GM15510 (cell line): Measurements from ENCODE around the gene PLCB1.

Experiments
- POLR2A ChIP-seq: IDR thresholded peaks from 3 replicates; pipeline ENCODE4 v1.6.1; 2011; ENCODE audit warnings: borderline replicate concordance; ENCODE audit not compliant: insufficient read length; ENCODE audit errors: extremely low read depth

The PLCB1 gene

DNA sequence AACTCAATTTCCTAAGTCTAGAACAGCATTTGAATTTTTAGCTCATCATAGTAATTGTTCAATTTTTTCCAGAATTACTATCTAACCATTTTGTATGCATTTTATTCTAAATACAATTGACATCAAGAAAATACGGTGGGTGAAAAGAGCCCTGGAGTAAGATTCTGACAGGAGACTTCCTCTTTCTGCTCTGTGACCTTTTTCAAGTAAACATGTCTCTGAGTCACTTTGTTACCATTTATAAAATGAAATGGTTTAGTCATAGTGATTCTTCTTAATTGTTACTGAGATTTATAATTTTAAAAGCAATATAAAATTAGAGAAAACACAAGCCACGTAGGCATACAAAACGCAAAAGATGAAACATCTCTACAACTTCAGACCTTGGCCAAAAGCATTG, 80.2 kb downstream of the PLCB1 start:
- no peak for TF ChIP-seq POLR2A

DNA sequence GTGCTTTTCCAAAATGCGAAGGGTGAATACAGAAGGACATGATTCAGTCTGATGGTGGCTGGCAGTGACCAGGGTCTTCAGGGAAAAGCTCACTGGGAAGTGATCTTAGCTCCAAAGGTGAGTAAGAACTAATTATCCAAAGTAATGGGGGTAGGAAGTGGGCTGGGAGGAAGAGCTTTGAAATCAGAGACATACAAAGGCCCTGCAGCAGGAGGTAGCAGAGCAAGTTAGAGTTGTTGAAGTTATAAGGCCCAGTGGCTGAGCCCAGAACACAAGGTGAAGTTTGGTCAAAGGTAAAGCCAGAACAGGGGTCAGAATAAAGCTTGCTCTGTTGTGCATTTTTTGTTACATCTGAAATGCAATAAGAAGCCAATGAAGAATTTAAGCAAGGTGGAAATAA, 81.2 kb downstream of the PLCB1 start:
- TF ChIP-seq POLR2A, result no peak

DNA sequence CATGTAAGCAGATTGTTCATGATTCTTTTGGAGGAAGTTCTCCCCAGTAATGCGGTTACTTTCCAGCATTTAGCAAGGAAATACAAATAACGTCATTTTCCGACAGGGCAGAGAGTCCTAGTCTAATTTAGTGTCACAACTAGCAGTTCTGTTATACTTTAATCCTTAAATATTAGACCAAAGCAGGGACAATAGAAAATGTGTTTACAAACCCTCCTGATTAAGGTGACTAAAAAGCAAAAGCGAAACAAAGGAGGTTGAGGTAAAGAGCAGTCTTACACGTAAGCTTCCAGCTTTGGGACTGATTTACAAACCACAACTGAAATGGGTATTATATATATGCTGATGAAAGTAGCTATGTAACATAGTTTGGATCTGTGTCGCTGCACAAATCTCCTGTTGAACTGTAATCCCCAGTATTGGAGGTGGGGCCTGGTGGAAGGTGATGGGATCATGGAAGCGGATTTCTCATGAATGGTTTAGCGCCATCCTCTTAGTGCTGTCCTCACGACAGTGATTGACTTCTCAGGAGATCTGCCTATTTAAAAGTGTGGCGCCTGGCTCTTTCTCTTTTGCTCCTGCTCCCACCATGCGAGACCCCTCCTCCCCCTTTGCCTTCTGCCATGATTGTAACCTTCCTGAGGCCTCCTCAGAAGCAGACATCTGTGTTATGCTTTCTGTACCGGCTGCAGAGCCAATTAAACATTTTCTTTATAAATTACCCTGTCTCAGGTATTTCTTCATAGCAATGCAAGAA, 81.9 kb downstream of the PLCB1 start:
- no peak for TF ChIP-seq POLR2A

DNA sequence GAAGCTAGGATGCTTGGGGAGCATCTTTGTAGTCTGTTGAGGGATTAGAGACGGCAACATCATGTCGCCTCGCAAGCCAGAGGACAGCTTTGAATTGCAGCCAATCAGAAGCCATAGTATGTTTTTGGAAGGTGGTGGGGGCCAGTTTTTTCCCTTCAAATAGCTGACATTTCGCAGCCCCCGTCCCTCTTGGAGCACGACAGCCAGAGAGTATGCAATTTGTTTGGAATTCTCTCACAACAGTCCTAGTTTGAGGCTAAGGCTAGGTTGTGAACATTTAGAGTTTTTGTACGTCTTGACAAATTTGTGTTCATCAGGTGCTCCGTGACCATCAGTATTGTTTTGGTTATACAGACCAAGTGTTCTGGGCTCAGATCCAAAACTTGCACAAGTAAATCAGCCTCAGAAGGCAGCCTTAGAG, 83.3 kb downstream of the PLCB1 start:
- no peak for TF ChIP-seq POLR2A

DNA sequence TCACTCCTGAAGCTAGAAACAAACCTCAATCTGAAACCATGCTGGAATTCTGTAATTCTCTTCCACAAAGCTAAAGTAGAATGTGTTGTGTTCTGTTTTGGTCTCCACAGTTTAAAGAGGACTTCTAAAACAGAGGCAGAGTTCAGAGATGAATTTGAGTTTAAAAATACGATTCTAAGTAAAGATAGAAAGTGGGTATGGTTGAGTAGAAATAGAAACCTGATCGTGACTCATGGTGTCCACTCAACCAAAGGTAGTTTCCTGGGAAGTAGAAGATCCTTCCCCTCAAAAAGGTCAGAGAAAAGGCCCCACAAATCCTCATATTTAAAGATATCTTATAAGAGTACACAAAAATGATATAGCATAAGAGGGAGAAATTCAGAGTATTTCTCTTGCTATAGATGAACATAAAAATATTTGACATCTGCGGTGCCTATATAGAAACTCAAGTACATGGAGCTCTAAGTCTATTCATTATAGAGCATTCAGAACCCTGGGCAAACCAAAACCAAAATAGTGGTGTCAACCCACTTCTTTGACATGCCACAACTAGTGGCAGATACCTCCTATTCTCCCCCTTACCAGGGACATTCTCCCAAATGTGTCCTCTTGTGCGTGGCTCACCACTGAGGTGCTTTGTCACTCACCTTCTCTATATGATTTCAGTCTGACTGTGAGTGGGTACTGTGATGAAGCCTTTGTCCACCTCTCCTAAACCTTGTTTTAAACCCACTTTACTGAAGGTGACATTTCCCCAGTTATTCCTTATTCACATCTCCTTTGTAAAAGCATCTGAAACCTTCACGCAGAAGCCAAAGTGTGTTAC, 84.5 kb downstream of the PLCB1 start:
- no peak for TF ChIP-seq POLR2A

DNA sequence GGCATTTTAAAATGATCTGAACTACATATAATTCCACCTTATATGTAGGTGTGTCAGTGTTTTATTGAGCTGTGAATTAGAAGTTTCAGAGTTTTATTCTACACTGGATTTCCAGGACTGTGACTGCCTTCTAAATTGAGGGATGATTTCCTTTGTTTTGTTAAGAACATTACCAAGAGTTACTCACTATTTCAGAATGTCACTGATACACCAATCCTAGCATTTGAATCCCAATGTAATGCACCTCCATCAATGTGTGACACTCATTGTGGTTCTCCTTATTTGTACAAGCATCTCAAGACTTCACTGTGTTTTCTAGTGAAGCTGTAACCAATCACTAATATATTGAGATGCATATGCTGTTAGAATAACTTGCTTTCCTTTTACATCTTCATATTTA, 86.8 kb downstream of the PLCB1 start:
- no peak for TF ChIP-seq POLR2A

DNA sequence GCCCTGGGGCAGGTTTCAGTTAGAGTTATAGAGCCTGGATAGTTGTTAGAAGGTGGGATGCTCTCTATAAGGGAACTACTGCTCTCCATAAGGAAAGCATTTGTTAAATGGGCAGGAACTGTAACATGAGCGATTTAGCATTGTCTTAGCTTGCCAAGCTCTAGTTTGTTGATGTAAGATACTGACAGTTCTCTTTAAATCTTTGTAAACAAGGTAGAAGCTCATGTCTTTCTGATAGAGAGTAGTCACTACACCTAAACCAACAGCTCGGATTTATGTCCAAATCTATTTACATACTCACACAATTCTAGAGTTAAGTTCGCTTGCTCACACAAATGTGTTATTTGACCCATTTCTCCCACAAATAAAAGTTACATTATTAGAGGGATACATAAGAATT, 87.3 kb downstream of the PLCB1 start:
- no peak for TF ChIP-seq POLR2A

DNA sequence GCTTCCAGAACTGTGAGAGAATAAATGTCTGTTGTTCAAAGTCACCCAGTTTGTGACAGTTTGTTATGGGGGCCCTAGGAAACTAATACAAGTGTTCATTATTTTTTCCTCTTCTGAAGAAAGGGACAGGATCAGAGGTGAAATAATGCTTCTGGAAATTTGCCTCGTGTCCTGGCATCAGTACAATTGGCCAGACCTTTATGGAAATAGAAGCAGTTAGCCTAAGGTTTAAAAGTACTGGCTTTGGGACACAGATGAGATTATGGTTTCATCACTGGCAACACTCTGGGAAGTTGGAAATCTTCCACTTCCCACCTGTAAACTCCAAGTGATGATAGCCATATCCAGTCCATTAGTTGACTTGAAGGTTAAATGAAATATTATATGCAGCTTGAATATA, 88.7 kb downstream of the PLCB1 start:
- TF ChIP-seq POLR2A, result no peak

DNA sequence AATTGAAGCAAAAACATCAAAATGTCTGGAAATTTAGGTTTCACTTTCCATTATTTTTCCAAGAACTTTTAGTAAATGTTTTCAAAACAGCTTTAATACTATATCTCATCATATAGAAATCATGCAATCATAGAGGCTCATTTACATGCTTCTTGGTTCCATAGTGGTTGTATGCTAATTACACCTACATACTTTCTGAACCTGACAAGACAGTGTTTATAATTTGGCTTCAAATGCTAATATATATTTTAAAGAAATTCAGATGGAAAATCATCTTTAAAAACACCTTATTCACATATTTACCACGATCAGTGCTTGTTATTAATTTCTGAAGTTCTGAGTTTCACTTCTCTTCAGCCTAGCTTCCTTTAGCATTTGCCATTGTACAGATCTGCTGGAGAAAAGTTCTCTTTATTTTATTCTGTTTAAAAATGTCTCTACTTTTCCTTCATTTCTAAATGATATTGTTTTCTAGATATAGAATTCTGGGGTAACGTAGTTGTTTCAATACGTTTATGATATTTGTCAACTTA, 89.9 kb downstream of the PLCB1 start:
- TF ChIP-seq POLR2A, result no peak

DNA sequence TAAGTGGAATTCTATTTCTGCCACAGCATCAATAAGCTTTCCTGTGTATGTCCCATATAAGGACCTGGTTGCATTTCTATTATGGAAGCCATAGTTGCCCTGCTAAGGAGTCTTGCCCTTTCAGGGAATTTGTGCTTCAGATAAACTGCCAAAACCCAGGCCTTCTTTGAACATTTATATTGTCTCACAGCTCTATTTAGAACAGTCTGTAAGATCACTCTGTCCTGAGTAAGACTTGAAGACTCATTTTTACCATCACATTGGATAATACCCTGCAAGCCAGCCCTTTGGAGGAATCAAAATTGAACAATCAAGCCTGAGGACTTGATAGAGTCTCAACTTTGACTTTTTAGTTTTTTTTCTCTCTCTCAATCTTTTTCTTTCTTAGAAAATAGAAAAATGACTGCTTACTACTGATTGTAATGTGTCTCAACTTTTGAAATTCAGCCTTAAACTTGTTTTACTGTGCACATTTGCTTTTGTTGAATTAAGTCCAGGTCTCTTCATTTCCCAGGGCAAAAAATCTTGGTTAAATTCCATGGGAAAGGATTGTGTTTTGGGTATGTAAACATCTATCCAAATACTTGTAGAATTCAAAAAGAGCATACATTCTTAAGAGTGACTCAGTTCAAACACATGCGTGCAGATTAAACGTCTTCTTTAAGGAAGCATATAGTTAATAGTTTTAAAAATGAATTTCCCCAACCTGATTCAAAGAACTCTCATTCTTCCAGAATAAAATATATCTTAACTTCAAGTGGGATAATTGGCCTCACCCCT, 91.2 kb downstream of the PLCB1 start:
- no peak for TF ChIP-seq POLR2A

DNA sequence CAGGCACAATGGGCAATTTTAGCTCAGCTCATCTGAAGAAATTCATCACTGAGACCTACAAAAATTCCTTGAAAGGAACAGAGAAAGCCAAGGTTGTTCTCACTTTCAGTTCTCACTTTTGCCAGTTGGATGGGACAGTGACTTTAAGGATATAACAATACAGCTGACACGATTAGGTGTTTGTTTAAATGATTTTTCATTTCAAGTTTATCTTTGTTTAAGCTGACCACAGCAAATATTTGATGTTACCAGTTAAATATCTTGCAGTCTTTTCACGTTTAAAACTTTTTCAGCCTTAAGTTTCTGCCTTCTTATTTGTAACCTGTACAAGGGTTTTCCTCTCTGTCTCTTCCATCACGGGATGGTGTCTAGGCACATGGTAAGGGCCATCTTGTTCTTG, 93.6 kb downstream of the PLCB1 start:
- TF ChIP-seq POLR2A, result no peak

DNA sequence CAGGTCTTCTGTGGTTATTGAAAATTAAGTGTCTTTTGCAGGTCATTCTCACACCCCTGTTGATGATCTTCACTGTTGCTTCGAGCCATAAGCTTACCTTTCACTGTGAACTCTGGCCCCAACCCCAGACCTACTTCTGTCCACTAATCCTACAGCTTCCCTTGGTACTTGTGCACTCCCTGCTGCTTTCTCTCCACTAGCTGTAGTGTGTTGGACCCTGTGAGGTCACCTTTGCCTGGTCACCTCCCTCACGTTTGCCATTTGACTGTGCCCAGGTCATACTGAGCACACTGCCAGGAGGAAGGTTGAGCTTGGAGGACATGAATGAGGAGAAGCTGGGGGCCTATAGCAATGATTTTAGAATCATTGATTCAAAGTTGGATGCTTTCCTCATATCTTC, 94.0 kb downstream of the PLCB1 start:
- TF ChIP-seq POLR2A, result no peak

DNA sequence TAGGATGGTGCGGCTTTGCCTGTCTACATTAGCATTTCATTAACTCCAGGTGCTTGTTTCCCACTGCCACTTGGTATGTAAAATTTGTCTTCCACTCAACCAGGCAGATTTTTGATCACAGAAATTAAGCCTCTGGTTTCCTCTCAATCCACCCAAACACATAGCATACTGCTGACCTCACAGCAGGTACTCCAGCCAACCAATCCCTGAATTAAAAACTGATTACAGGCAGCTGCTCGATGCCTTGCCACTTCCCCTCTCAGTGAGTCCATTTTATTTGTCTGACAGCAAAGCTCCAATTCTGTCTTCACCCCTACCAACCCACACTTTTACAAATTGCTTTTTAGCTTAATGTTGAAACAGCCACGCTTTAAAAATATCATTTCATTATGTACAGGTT, 95.2 kb downstream of the PLCB1 start:
- TF ChIP-seq POLR2A, result no peak

DNA sequence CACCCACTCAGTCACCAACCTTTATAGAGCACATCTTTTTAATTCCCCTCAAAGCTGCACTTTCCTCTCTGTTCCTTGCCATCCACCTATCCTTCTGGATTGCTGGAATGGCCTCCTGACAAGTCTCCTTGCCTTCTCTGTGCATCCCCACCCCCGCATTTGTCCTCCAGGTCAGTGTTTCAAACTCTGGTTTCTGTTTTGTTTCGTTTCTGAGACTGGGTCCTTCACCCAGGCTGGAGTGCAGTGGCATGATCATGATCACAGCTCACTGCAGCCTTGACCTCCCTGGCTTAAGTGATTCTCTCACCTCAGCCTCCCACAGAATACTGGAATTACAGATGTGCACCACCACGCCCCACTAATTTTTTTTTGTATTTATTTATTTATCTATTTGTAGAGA, 96.2 kb downstream of the PLCB1 start:
- no peak for TF ChIP-seq POLR2A

DNA sequence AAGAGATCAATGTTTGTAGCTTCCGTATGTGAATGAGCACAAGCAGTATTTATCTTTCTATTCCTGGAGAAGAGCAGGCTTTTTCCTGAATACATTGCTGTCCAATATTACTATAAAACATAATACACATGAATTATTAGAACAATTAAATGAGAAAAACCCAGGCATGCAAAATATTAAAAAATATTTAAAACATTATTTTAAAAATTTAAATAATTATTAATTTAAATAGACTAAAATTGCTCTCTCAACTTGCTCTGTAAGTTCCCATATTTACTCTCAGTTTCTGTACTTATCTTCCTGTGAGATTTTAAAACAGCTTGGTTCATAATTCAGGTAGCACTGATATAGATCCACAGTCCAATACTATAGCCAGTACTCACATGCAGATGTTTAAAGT, 97.0 kb downstream of the PLCB1 start:
- TF ChIP-seq POLR2A, result no peak

DNA sequence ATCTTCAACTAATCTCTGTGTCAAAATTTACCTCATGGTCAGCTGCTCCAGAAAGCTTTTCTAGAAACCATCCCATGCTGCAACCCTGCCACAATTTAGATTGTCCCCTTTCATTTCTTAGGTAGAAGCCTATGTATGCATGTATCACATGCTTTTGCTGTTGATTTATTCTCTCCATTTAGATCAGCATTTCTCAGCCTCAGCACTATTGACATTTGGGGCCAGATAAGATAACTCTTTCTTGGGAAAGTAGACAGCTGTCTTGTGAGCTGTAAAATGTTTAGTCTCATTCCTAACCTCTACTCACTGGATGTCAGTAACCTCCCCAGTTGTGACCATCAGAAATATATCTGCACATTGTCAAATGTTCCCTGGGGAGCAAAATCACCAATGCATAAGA, 99.0 kb downstream of the PLCB1 start:
- no peak for TF ChIP-seq POLR2A

DNA sequence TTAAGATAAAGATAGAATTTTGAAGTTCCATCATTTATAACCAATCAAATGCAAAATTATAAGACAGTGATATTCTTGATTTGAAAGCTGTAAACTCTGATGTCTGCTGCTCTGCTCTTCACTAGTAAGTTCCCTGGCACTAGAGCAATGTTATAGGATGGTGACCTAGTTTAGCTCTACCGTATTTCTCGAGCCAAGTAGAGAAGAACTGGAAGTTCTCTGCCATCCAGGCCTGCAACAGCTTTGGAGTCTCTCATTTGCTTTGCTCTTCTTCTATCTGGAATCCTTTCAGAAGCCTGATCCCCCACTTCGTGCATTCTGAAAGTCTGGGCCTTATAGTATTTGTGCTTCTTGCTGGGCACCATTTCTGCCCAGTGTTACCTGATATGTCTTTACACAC, 100.3 kb downstream of the PLCB1 start:
- TF ChIP-seq POLR2A, result no peak
